ENCODE data around the gene LCTL.

DNA sequence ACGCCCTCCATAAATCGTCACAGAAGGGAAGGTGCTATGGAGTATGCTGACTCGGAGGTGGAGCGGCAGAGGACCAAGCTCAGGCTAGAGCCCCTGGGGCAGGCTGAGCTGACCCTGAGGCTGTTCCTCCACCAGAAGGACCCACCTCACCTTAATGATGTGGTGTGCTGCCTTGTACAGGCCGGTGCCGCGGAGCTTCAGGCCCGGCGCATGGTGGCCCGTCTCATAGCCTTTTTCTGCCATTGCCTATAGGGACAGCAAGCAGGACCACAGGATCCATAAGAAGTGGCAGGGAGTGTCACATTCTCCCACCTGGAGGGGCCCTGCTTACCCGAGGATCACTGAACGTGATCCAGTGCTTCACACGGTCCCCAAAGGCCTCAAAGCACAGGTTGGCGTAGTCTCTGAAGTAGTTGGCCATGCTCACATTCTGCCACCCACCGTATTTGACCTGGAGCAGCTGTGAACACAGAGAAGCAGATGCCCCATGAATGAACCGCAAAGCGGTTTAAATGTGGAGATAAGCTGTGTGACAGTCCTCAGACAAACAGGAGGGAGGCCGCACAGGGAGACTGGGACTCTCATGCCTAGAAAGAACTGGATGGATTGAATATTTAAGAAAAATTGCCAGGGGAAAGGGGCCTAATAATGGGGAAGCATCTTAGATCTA, 4.8 kb downstream of the LCTL start:
- TF ChIP-seq, protein P1, sequence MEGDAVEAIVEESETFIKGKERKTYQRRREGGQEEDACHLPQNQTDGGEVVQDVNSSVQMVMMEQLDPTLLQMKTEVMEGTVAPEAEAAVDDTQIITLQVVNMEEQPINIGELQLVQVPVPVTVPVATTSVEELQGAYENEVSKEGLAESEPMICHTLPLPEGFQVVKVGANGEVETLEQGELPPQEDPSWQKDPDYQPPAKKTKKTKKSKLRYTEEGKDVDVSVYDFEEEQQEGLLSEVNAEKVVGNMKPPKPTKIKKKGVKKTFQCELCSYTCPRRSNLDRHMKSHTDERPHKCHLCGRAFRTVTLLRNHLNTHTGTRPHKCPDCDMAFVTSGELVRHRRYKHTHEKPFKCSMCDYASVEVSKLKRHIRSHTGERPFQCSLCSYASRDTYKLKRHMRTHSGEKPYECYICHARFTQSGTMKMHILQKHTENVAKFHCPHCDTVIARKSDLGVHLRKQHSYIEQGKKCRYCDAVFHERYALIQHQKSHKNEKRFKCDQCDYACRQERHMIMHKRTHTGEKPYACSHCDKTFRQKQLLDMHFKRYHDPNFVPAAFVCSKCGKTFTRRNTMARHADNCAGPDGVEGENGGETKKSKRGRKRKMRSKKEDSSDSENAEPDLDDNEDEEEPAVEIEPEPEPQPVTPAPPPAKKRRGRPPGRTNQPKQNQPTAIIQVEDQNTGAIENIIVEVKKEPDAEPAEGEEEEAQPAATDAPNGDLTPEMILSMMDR (IDR thresholded peaks at IDR 0.05): no peak
- no peak for TF ChIP-seq POLR2A (IDR thresholded peaks at IDR 0.05)
